MM.1S (cell line): ENCODE results near the gene MARVELD2.
A peak's percentile ranks its signal among the peaks of the same experiment; 100 is the strongest.

Experiments
- DNase-seq: peaks from one replicate; pipeline ENCODE4 v3.0.0-alpha.2; 2015
- H2AFZ ChIP-seq: fragments of 300-600 bp; sonication (generic); 2 replicates; pipeline ENCODE4 v1.6.0; 2016; ENCODE audit warnings: antibody characterized with exemption, low read length
- H3F3A ChIP-seq: fragments of 300-600 bp; sonication (generic); 2 replicates; pipeline ENCODE4 v1.6.1; 2016; ENCODE audit warnings: mild to moderate bottlenecking, antibody characterized with exemption, low read length, moderate library complexity, mixed read lengths; ENCODE audit not compliant: insufficient read depth
- H3K27ac ChIP-seq: fragments of 300-600 bp; sonication (generic); 2 replicates; pipeline ENCODE4 v1.5.1; 2016; ENCODE audit warnings: mild to moderate bottlenecking, low read length
- H3K27me3 ChIP-seq: fragments of 300-600 bp; sonication (generic); replicated peaks from 2 replicates; pipeline ENCODE4 v1.6.0; 2016; ENCODE audit warnings: low read length; ENCODE audit not compliant: insufficient read depth
- H3K36me3 ChIP-seq: fragments of 300-600 bp; sonication (generic); replicated peaks from 2 replicates; pipeline ENCODE4 v1.6.1; 2016; ENCODE audit warnings: mild to moderate bottlenecking, low read length, mixed read lengths; ENCODE audit not compliant: insufficient read depth
- H3K4me1 ChIP-seq: fragments of 300-600 bp; sonication (generic); 2 replicates; pipeline ENCODE4 v1.6.1; 2016; ENCODE audit warnings: low read length, mixed read lengths
- H3K4me2 ChIP-seq: fragments of 300-600 bp; sonication (generic); 2 replicates; pipeline ENCODE4 v1.6.0; 2016; ENCODE audit warnings: low read depth, low read length
- H3K4me3 ChIP-seq: fragments of 300-600 bp; sonication (generic); 2 replicates; pipeline ENCODE4 v1.5.1; 2016; ENCODE audit warnings: low read length, mixed read lengths
- H3K79me2 ChIP-seq: fragments of 300-600 bp; sonication (generic); 2 replicates; pipeline ENCODE4 v1.6.1; 2016; ENCODE audit warnings: mixed run types, low read length, mixed read lengths
- H3K9ac ChIP-seq: fragments of 300-600 bp; sonication (generic); 2 replicates; pipeline ENCODE4 v1.6.1; 2016; ENCODE audit warnings: low read length, mixed read lengths
- H3K9me2 ChIP-seq: fragments of 300-600 bp; sonication (generic); replicated peaks from 2 replicates; pipeline ENCODE4 v1.6.1; 2016; ENCODE audit warnings: mild to moderate bottlenecking, low read length, mixed read lengths; ENCODE audit not compliant: insufficient read depth
- H3K9me3 ChIP-seq: fragments of 300-600 bp; sonication (generic); replicated peaks from 2 replicates; pipeline ENCODE4 v1.6.1; 2016; ENCODE audit warnings: mild to moderate bottlenecking, low read length, mixed read lengths; ENCODE audit not compliant: insufficient read depth
- H4K20me1 ChIP-seq: fragments of 300-600 bp; sonication (generic); 2 replicates; pipeline ENCODE4 v1.6.1; 2016; ENCODE audit warnings: mild to moderate bottlenecking, low read length, moderate library complexity, mixed read lengths; ENCODE audit not compliant: insufficient read depth
- CTCF ChIP-seq: fragments of 300-600 bp; sonication (generic); IDR thresholded peaks from 2 replicates; pipeline ENCODE4 v1.5.1; 2016; ENCODE audit warnings: antibody characterized with exemption, low read length, mixed read lengths
- EZH2 ChIP-seq: fragments of 300-600 bp; sonication (generic); optimal IDR thresholded peaks from 2 replicates; pipeline ENCODE3; 2017; ENCODE audit warnings: low read depth, mild to moderate bottlenecking, antibody characterized with exemption, low read length, mixed read lengths
- EZH2phosphoT487 ChIP-seq: fragments of 300-600 bp; sonication (generic); IDR thresholded peaks from 2 replicates; pipeline ENCODE4 v1.6.1; 2018; ENCODE audit warnings: antibody characterized with exemption, low read length

The MARVELD2 gene

GRCh38 chr5:69415584-69415958 is 655 bp downstream of the MARVELD2 start:
- Histone ChIP-seq H3K9me2 (no peaks in the 10 kb centered on the region), H3K9me3 (no peaks in the 10 kb centered on the region), H3K4me3 (peak overlapping the region; percentile 51), H3K27ac (no peak overlapping the region), H3K4me1 (no peaks in the 10 kb centered on the region), H3K27me3 (no peaks in the 10 kb centered on the region), H2AFZ (peak overlapping the region; percentile 43), H3K4me2 (peak overlapping the region; percentile 49; the same call in 1 of the 2 replicates), H3K79me2 (no peaks in the 10 kb centered on the region), H3K9ac (no peak overlapping the region), H3F3A (peaks cover 10% of the 10 kb centered on the region), H4K20me1 (no peaks in the 10 kb centered on the region), H3K36me3 (0 out of 2 replicates have a peak, but pooled peaks cover 4% of the 10 kb centered on the region)
- no peak for DNase-seq
- TF ChIP-seq CTCF: no peak
- no peak for TF ChIP-seq EZH2
- no peak for TF ChIP-seq EZH2phosphoT487

DNA sequence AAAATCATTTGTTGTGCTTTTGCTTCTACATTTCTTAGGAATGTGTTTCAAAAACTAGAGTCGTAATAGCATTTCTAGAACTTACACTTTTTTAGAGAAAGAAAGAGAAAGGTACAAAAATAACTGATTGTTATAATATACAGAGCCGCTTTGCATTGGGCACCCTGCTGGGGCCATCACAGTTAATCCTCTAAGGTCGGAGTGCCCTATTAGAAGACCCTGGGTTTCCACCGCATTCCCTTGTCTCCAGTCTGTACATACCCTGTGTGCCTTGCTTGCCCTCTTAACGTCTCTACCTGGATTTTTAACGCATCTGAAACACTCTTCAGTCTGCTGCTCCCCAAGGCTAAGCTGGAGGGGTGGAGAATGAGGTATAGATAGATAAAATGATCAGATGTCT is 1.3 kb downstream of the MARVELD2 start:
- H3K36me3 ChIP-seq: 0 out of 2 replicates have a peak, but pooled peaks cover 4% of the 10 kb centered on the region
- H2AFZ ChIP-seq: no peak overlapping the region
- DNase-seq: no peak
- no peaks in the 10 kb centered on the region for H3K9me2 ChIP-seq
- TF ChIP-seq EZH2phosphoT487: no peak
- no peak for TF ChIP-seq CTCF
- TF ChIP-seq EZH2: no peak
- H3K4me1 ChIP-seq: no peaks in the 10 kb centered on the region
- no peaks in the 10 kb centered on the region for H3K27me3 ChIP-seq
- no peak overlapping the region for H3K4me3 ChIP-seq
- H3K9ac ChIP-seq: no peak overlapping the region
- no peaks in the 10 kb centered on the region for H3K9me3 ChIP-seq
- no peaks in the 10 kb centered on the region for H4K20me1 ChIP-seq
- peaks cover 10% of the 10 kb centered on the region for H3F3A ChIP-seq
- no peak overlapping the region for H3K27ac ChIP-seq
- no peak overlapping the region for H3K4me2 ChIP-seq
- H3K79me2 ChIP-seq: no peaks in the 10 kb centered on the region

DNA sequence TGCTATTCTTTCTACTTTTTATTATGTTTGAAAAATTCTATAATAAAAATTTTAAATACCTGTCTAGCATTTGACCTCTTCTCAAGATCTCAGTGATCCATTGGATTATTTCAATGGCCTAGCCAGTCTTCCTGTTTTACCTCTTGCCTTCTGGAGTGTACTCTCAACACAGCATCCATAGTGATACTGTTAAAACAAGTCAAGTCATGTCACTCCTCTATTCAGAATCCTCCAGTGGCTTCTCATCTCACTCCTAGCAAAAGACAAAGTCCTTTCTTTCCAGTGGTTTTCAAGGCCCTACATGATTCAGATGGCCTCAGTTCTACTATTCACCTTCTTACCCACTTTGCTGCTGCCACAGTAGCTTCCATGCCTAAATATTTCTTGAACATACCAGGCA is 1.8 kb downstream of the MARVELD2 start:
- no peak overlapping the region for H3K4me2 ChIP-seq
- no peak overlapping the region for H3K27ac ChIP-seq
- no peak overlapping the region for H3K9ac ChIP-seq

More for the DNA sequence above, 1.8 kb downstream of the MARVELD2 start:
- Histone ChIP-seq H3K9me2 (no peaks in the 10 kb centered on the region), H3K4me3 (no peak overlapping the region), H3K9me3 (no peaks in the 10 kb centered on the region), H3K36me3 (no peaks in the 10 kb centered on the region), H3K4me1 (no peaks in the 10 kb centered on the region), H3K79me2 (no peaks in the 10 kb centered on the region), H3F3A (peaks cover 10% of the 10 kb centered on the region), H3K27me3 (no peaks in the 10 kb centered on the region), H4K20me1 (no peaks in the 10 kb centered on the region), H2AFZ (no peak overlapping the region)
- DNase-seq: no peak
- no peak for TF ChIP-seq CTCF
- no peak for TF ChIP-seq EZH2phosphoT487
- TF ChIP-seq EZH2: no peak
